HuH-7.5 (cell line): ENCODE results near the gene C19orf53.
"Not testable (repeated sequence)": the region's sequence is repeated elsewhere in the genome, so short reads cannot be mapped to it uniquely, and the experiment has no call there.

Experiments
- DNase-seq: peaks from one replicate; pipeline ENCODE4 v3.0.0; 2011; ENCODE audit warnings: low spot score

C19orf53 gene

GRCh38 chr19:13764101-13764807 is 10.0 kb upstream of the C19orf53 start, which contains the start of gene MRI1:
TSS of gene MRI1 (plus strand) at chr19:13764522. CDS start at chr19:13764589, 67 bp downstream.
- peak; percentile 97 for DNase-seq

GRCh38 chr19:13764821-13765394 is 9.3 kb upstream of the C19orf53 start:
- DNase-seq: peak; percentile 63

GRCh38 chr19:13765395-13766094 is 8.7 kb upstream of the C19orf53 start:
- DNase-seq: peak; percentile 60

- no peak for DNase-seq
Observed at GRCh38 chr19:13766095-13766481, 8.2 kb upstream of the C19orf53 start.

- DNase-seq: no peak
Observed at GRCh38 chr19:13768510-13768909, 5.7 kb upstream of the C19orf53 start.

GRCh38 chr19:13770013-13770635 is 4.1 kb upstream of the C19orf53 start:
- DNase-seq: no peak

GRCh38 chr19:13778398-13778797 is 4.1 kb downstream of the C19orf53 start:
- no peak for DNase-seq

- DNase-seq: no peak
Observed at GRCh38 chr19:13778847-13779246, 4.6 kb downstream of the C19orf53 start.

- not testable (repeated sequence) for DNase-seq
Observed at GRCh38 chr19:13779794-13780193, 5.5 kb downstream of the C19orf53 start.

- DNase-seq: no peak
Observed at GRCh38 chr19:13781547-13781946, 7.3 kb downstream of the C19orf53 start.

- no peak for DNase-seq
Observed at GRCh38 chr19:13782537-13782936, 8.3 kb downstream of the C19orf53 start.

- no peak for DNase-seq
Observed at GRCh38 chr19:13783565-13784500, 9.6 kb downstream of the C19orf53 start.

GRCh38 chr19:13784731-13785452 is 10.6 kb downstream of the C19orf53 start:
- DNase-seq: peak; percentile 73

- DNase-seq: no peak
Observed at GRCh38 chr19:13788991-13789390, 14.7 kb downstream of the C19orf53 start.

- DNase-seq: no peak
Observed at GRCh38 chr19:13790354-13790753, 16.1 kb downstream of the C19orf53 start.

- DNase-seq: not testable (repeated sequence)
Observed at GRCh38 chr19:13793317-13793716, 19.1 kb downstream of the C19orf53 start.

- no peak for DNase-seq
Observed at GRCh38 chr19:13794398-13794756, 20.1 kb downstream of the C19orf53 start.

- DNase-seq: peak; percentile 99
Observed at GRCh38 chr19:13794757-13795589, 20.7 kb downstream of the C19orf53 start, which contains the start of gene ZSWIM4. TSS of gene ZSWIM4 (plus strand) at chr19:13795443. CDS start at chr19:13795649, 206 bp downstream.

GRCh38 chr19:13795595-13796300 is 21.5 kb downstream of the C19orf53 start:
- DNase-seq: peak; percentile 53
